NCI-H2196 (cell line): ENCODE data around the gene PRLR.

Source experiments
- DNase-seq: peaks from one replicate; lab custom pipeline; 2025; ENCODE audit not compliant: unreplicated experiment; lab: John Stamatoyannopoulos, UW

Gene PRLR

DNA sequence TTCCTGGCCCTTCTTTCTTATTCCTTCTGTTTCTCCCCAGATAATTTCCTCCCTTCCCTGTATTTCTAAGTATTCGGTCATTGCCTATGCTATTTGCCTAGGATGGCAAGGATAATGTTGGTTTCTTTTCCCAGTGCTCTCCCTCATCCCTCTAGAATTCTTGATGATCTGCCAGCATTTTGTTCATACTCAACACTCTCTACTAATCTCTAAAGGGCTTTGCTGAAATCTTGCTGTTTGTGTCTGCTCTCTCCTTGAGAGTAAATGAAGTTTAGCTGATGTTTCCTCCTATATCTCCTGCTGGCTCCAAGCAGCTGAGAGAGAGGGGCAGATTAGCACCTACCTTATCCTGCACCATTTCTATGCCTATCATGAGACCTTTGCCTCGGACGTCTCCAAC is 220.6 kb downstream of the PRLR start:
- no peak for DNase-seq

DNA sequence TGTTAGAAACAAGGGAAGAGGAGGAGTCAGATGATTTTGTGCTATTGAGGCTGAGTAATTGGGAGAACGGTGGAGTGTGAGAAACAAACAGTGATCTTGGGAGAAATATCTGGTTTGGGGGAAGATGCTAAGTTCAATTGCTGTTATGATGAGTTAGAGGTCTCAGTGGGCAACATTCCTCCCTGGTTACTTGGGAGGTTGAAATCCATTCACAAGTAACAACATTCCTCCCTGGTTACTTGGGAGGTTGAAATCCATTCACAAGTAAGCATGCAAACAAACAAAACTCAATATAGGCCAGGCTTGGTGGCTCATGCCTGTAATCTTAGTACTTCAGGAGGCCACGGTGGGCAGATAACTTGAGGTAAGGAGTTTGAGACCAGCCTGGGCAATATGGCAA is 221.3 kb downstream of the PRLR start:
- no peak for DNase-seq

DNA sequence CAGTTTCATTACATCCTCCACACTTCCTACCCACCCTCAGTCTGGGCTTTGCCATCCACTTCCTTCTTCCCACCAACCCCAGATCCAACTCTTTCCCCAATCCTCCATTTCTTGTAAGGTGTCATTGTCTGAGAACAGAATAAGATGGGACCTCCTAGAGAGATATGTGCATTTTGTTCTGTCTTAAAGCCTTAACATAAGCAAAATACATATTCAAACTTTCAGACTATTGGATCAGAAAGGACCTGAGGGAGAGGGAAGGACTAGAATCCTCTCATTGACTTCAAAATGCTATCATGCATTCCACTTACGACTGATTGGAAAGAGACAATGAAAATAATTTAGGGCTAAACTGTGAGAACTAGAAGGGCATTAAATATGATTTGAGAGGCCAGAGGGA is 225.5 kb downstream of the PRLR start:
- no peak for DNase-seq

DNA sequence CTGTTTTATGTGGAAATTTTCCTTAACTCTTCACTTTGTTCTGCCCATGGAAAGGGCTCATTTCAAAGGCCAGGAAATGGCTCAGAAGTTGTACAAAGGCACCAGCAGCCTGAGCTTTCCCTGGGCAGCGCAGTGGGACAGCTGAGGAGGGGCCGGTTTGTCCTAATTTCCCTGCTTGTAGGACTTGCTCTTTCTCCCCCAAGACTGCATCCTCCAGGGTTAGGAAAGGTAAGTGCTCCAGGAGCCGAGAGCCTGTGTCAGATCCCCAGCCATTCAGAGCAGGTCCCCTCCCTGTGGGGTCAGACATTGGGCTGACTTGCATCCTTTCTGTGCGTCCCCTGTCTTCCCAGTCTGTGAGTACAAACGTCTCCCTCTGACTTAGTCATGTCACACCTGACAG is 226.1 kb downstream of the PRLR start:
- no peak for DNase-seq

DNA sequence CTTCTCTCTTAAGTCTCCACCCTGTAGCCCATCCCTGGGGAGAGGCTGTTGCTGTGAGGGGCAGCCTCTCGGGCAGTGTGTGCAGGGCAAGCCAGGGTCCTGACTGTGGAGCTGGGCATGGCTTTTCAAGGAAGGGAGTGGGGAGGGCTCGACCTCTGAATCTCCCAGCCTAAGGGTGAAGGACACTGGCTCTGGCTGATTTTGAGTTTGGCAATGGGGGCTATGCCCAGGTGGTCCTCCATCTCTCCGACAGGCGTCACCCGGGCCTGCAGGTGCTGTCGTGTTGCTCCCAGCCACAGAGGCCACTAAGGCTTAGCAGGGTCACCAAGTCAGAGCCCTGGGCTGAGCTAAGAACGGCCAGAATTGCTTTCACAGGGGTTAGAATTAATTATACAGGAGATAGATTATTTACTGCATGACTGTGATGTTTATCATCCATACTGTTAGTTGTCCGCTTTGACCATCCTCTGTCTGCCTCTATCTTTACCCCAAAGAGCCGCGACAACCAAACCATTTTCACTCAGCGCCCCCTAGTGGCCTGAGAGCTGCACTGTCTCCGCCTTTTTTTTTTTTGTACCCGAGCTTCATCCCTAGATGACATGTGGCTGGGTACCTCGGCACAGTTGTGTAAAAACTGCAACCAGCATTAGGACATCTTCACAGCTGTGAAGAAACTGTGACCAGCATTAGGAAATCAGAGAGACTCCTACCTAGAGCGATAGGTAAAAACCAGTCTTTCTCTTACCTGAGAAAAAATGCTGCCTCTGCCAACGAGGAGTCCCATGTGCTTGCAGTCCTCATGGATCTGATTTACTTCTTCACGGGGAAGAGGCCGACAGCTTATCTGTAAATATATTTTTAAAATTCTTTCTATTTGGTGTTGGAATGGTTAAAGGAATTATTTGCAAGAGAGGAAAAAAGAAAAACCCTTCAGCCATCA is 227.0 kb downstream of the PRLR start:
- DNase-seq: peak; percentile 86

DNA sequence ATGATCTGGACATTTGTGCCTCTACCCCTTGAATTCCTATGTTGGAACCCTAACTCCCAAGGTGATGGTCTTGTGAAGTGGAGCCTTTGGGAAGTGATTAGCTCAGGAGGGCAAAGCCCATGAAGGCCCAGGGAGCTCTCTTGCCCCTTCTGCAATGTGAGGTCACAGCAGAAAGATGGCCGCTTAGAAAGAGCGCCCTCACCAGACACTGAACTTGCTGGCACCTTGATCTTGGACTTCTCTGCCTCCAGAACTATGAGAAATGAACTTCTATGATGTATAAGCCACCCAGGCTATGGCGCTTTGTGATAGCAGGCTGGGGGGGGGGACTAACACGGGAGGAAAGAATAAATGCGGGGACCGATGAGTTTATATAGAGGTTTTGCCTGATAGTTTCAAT is 227.8 kb downstream of the PRLR start:
- no peak for DNase-seq

DNA sequence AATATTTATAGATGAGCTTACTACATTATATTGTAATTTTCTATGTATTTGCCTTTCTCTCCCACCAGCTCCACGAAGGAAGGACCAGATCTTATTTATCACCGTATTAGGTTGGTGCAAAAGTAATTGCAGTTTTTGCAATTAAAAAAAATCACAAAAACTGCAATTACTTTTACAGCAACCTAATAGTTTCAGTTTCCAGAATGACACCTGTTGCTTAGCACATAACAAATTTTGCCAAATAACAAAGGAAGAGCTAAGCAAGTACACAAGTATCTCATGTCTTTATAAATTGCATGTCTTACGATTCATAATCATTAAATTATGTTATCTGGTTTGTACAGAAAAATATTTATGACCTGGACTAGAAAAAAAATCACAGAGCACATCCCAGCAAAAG is 228.4 kb downstream of the PRLR start:
- no peak for DNase-seq
